GM12878 (cell line): ENCODE results near the gene MZT2B.

Experiments used
- CTCF ChIP-seq, 3 experiments: IDR thresholded peaks in 2 of 3; conservative IDR thresholded peaks in 1 of 3; 2 replicates each; pipeline ENCODE4 v1.5.1; 2011; ENCODE audit warnings: low read depth in 3 of 3, low read length in 3 of 3, mild to moderate bottlenecking in 3 of 3, control low read depth in 2 of 3, moderate library complexity in 2 of 3, inconsistent platforms in 1 of 3, mixed read lengths in 1 of 3; ENCODE audit not compliant: control insufficient read depth in 2 of 3, insufficient read depth in 1 of 3; ENCODE audit errors: extremely low read depth in 1 of 3
- JUNB ChIP-seq: IDR thresholded peaks from 2 replicates; pipeline ENCODE4 v1.6.1; 2016; ENCODE audit warnings: antibody characterized with exemption, mild to moderate bottlenecking
- KDM1A ChIP-seq: fragments of 200-600 bp; sonication (generic); IDR thresholded peaks from 2 replicates; pipeline ENCODE4 v1.6.1; 2016; ENCODE audit warnings: borderline replicate concordance
- KLF5 ChIP-seq: fragments of 450-650 bp; IDR thresholded peaks from 2 replicates; pipeline ENCODE4 v1.6.1; 2014; ENCODE audit warnings: mild to moderate bottlenecking; ENCODE audit not compliant: partially characterized antibody
- MTA3 ChIP-seq: IDR thresholded peaks from 2 replicates; pipeline ENCODE4 v1.6.1; 2012; ENCODE audit warnings: low read length, inconsistent platforms, borderline replicate concordance
- POLR2A ChIP-seq: IDR thresholded peaks from 2 replicates; pipeline ENCODE4 v1.6.1; 2011; ENCODE audit warnings: low read depth, mild to moderate bottlenecking, low read length
- ZNF274 ChIP-seq: IDR thresholded peaks from one replicate; pipeline ENCODE4 v1.8.0; 2011; ENCODE audit not compliant: insufficient read length, insufficient read depth
- TF ChIP-seq, protein P1 (sequence below): IDR thresholded peaks from 2 replicates; pipeline ENCODE4 v1.6.1; 2012; ENCODE audit warnings: low read depth, low read length, improper control_type of control experiment

DNA sequence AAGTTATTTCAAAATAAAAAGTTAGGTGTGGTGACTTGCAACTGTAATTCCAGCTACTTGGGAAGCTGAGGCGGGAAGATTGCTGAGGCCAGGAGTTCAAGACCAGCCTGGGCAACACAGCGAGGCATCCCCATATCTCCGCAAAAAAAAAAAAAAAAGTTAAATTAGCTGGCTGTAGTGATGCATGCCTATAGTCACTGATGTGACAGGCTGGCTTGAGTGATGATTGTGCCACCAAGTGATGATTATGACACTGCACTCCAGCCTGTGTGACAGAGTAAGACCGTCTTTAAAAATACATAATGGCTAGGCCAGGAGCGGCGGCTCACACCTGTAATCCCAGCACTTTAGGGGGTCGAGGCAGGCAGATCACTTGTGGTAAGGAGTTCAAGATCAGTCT lies 12.2 kb upstream of the MZT2B start:
- TF ChIP-seq KDM1A (no peak), JUNB (no peak), ZNF274 (no peak), MTA3 (no peak), POLR2A (no peak), CTCF (IDR thresholded peaks at IDR 0.05 in 2 of 3, conservative IDR thresholded peaks at IDR 0.05 in 1 of 3; ENCODE audit: control insufficient read depth in 2 of 3, extremely low read depth in 1 of 3, insufficient read depth in 1 of 3, low read depth in 3 of 3, low read length in 3 of 3) (no peak), KLF5 (no peak)
- TF ChIP-seq, protein P1, sequence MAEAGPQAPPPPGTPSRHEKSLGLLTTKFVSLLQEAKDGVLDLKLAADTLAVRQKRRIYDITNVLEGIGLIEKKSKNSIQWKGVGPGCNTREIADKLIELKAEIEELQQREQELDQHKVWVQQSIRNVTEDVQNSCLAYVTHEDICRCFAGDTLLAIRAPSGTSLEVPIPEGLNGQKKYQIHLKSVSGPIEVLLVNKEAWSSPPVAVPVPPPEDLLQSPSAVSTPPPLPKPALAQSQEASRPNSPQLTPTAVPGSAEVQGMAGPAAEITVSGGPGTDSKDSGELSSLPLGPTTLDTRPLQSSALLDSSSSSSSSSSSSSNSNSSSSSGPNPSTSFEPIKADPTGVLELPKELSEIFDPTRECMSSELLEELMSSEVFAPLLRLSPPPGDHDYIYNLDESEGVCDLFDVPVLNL = no peak
